ENCODE measurements around the gene BCKDHA.

- TF ChIP-seq CTCF (IDR thresholded peaks at IDR 0.05; ENCODE audit: low read depth, low read length) (no peak), POLR2A (IDR thresholded peaks at IDR 0.05; ENCODE audit: extremely low read depth, insufficient read length) (no peak), MAX (IDR thresholded peaks at IDR 0.05; ENCODE audit: low read depth, low read length) (no peak)
Measured at GRCh38 chr19:41399525-41399924, 1.9 kb downstream of the BCKDHA start.
